ENCODE results near the gene ZCCHC9.

DNA sequence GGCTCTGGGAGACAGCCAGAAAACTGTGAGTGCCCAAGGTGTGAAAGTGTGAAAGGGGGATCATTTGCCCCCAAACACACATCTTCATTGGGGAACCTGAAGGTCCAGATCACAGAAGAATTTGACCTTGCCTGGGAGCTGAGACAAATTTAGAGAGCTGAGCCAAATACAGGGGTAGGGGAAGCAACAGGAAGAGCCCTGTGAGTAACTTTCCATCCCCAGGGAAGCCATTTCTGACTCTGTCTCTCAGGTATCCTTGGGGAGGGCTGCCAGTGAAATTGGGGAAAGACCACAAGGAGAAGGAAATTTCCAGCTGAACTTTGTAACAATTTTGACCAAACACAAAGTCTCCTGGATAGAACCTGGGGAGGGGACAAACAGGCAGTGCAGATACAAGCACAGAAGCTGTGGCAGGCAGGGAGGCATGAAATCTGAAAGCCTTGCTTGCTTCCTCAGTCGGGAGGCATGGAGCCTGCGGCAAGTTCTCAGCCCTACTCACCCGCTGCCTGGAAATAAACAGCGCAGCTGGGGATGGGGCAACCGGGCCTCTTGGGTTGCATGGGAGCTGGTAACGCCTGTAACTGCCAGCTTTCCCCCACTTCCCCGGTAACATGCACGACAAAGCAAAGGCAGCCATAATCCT is 31.5 kb upstream of the ZCCHC9 start:
- no peak for TF ChIP-seq MXI1 (conservative IDR thresholded peaks at IDR 0.05; ENCODE audit: poor library complexity, severe bottlenecking)
- TF ChIP-seq, protein P1, sequence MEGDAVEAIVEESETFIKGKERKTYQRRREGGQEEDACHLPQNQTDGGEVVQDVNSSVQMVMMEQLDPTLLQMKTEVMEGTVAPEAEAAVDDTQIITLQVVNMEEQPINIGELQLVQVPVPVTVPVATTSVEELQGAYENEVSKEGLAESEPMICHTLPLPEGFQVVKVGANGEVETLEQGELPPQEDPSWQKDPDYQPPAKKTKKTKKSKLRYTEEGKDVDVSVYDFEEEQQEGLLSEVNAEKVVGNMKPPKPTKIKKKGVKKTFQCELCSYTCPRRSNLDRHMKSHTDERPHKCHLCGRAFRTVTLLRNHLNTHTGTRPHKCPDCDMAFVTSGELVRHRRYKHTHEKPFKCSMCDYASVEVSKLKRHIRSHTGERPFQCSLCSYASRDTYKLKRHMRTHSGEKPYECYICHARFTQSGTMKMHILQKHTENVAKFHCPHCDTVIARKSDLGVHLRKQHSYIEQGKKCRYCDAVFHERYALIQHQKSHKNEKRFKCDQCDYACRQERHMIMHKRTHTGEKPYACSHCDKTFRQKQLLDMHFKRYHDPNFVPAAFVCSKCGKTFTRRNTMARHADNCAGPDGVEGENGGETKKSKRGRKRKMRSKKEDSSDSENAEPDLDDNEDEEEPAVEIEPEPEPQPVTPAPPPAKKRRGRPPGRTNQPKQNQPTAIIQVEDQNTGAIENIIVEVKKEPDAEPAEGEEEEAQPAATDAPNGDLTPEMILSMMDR (IDR thresholded peaks at IDR 0.05; ENCODE audit: poor library complexity, severe bottlenecking) = no peak
- TF ChIP-seq TAF1 (IDR thresholded peaks at IDR 0.05; ENCODE audit: low read depth) = no peak
- no peak for TF ChIP-seq POLR2AphosphoS5 (IDR thresholded peaks at IDR 0.05)
- no peak for TF ChIP-seq REST (IDR thresholded peaks at IDR 0.05; ENCODE audit: borderline replicate concordance)

All from neural cell (in vitro differentiated cells).